ENCODE results near the gene MPHOSPH8.

Gene MPHOSPH8

GRCh38 chr13:19633479-19634255, at the start of gene MPHOSPH8:
Gene MPHOSPH8 (plus strand): TSS chr13:19633659. CDS start chr13:19633749, 90 bp downstream.
- Histone ChIP-seq H3K27me3 (ENCODE audit: control insufficient read depth, insufficient read depth, low read length) (no peaks in the 10 kb centered on the region), H3K9me3 (ENCODE audit: control insufficient read depth, low read depth, low read length) (no peaks in the 10 kb centered on the region), H3K27ac (ENCODE audit: low read length) (no peak within 1 kb of the TSS), H3K36me3 (ENCODE audit: control insufficient read depth, low read depth, low read length) (no peaks in the 10 kb centered on the region), H3K4me3 (ENCODE audit: low read length) (peak within 1 kb of the TSS; percentile 84), H3K9ac (ENCODE audit: low read length) (peak within 1 kb of the TSS; percentile 65), H3K4me1 (ENCODE audit: control insufficient read depth, low read depth, low read length) (peaks cover 3% of the 10 kb centered on the region)

DNA sequence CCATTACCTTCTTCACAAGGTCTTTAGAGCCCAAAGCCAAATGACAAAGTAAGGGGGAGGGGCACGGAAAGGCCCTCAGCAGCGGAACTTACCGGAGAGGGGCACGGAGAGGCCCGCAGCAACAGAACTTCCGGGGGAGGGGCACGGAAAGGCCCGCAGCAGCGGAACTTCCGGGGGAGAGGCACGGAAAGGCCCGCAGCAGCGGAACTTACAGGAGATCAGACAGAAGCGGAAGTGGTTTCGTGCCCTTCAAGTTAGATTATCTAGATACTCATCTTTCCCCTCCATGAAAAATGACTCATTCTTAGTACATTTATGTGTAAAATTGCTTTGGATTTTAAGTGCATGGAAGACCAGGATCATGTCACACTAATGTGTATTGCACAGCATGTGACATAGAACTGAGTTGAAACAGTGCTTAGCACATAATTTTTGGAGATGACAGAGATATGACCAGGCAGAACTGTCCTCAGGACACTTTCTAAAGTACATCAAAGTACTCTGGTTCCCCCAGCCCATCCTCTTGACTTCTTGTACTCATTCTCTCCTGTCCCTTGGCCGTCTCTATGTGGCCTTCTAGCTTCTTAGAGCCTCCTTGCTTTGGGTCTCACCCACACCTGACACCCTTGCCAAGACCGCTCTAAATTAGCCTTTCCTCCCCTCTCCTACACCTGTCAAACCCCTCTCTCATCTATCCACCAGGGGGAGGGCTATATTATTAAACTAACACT, 46.4 kb upstream of the MPHOSPH8 start:
- no peak overlapping the region for H3K9ac ChIP-seq (ENCODE audit: low read length)
- no peaks in the 10 kb centered on the region for H3K4me1 ChIP-seq (ENCODE audit: control insufficient read depth, low read depth, low read length)
- no peak overlapping the region for H3K27ac ChIP-seq (ENCODE audit: low read length)
- peaks cover 28% of the 10 kb centered on the region for H3K9me3 ChIP-seq (ENCODE audit: control insufficient read depth, low read depth, low read length)
- H3K36me3 ChIP-seq (ENCODE audit: control insufficient read depth, low read depth, low read length), result no peaks in the 10 kb centered on the region
- no peaks in the 10 kb centered on the region for H3K27me3 ChIP-seq (ENCODE audit: control insufficient read depth, insufficient read depth, low read length)
- H3K4me3 ChIP-seq (ENCODE audit: low read length), result no peak overlapping the region

DNA sequence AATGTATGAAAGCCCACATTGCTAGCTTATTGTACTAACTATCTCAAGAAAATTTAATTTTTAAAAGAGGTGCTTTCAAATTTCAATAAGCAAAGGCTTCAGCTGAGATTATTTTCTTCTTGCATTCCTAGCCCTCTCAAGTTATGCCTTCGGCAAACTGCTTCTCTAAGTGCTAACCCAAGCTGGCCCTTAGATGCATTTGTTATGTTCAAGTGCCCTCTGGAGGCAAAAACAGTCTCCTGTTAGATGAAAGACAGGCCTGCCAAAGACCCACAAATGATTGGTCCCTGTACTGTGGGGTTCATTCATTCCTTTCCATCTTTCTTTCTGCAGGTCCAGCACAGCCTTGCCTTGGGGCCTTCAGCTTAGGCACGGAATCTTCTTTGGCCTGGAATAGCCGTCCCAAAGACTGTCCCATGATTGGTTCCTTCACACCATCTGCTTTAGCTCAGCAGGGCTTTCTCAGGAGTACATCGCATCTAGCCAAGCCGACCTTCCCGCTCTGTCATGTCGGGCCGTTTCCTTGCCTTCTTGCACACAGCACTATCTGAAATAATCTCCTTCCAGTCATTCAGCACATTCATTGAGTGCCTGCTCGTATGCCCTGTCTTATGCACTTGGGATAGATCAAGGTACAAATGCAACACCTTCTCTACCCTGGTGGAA, 45.7 kb upstream of the MPHOSPH8 start:
- Histone ChIP-seq H3K36me3 (ENCODE audit: control insufficient read depth, low read depth, low read length) (no peaks in the 10 kb centered on the region), H3K9ac (ENCODE audit: low read length) (no peak overlapping the region), H3K27me3 (ENCODE audit: control insufficient read depth, insufficient read depth, low read length) (no peaks in the 10 kb centered on the region), H3K4me3 (ENCODE audit: low read length) (no peak overlapping the region), H3K9me3 (ENCODE audit: control insufficient read depth, low read depth, low read length) (peaks cover 25% of the 10 kb centered on the region), H3K27ac (ENCODE audit: low read length) (no peak overlapping the region), H3K4me1 (ENCODE audit: control insufficient read depth, low read depth, low read length) (no peaks in the 10 kb centered on the region)

- Histone ChIP-seq H3K9ac (ENCODE audit: low read length) (no peak overlapping the region), H3K9me3 (ENCODE audit: control insufficient read depth, low read depth, low read length) (peaks cover 29% of the 10 kb centered on the region), H3K27ac (ENCODE audit: low read length) (no peak overlapping the region), H3K36me3 (ENCODE audit: control insufficient read depth, low read depth, low read length) (no peaks in the 10 kb centered on the region), H3K4me1 (ENCODE audit: control insufficient read depth, low read depth, low read length) (no peaks in the 10 kb centered on the region), H3K27me3 (ENCODE audit: control insufficient read depth, insufficient read depth, low read length) (no peaks in the 10 kb centered on the region), H3K4me3 (ENCODE audit: low read length) (no peak overlapping the region)
Measured at GRCh38 chr13:19589312-19589711, 44.1 kb upstream of the MPHOSPH8 start.

DNA sequence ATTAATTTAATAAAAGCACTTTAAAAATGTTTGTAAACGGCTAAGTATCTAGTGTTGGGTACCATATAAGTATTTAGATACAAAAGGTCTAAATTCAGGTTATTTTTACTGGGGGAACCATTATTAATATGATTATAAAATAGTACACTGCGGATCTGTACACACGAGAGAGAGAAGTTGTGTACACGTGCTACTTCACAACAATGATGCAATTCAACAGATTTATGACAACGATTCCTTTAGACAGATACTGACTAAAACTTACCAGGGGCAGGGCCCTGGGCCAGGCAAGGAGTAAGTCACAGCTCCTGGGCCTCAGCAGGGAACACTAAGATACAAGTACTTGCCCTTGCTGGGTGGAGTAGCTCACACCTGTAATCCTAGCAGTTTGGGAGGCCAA, 43.0 kb upstream of the MPHOSPH8 start:
- Histone ChIP-seq H3K9ac (ENCODE audit: low read length) (no peak overlapping the region), H3K27me3 (ENCODE audit: control insufficient read depth, insufficient read depth, low read length) (no peaks in the 10 kb centered on the region), H3K4me1 (ENCODE audit: control insufficient read depth, low read depth, low read length) (no peaks in the 10 kb centered on the region), H3K36me3 (ENCODE audit: control insufficient read depth, low read depth, low read length) (no peaks in the 10 kb centered on the region), H3K4me3 (ENCODE audit: low read length) (no peak overlapping the region), H3K9me3 (ENCODE audit: control insufficient read depth, low read depth, low read length) (peaks cover 21% of the 10 kb centered on the region), H3K27ac (ENCODE audit: low read length) (no peak overlapping the region)

DNA sequence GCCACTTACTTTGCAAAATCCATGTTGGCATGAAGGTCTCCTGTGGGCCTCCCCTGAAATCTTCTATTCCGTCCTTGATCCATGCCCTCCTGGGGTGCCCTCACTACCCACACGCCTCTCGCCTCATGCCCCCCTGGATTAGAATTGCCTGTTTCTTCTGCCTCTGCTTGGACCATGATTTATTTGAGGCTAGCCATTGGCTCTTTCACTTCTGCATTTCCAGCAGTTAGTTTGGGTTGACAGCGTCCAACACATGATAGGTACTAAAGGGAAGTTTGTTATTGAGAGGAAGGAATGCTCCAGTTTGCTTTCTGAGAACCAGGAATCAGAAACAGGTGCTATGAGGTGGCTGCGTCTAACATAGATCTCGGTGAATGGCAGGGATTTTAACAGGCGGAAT, 41.6 kb upstream of the MPHOSPH8 start:
- H3K9me3 ChIP-seq (ENCODE audit: control insufficient read depth, low read depth, low read length), result peaks cover 21% of the 10 kb centered on the region
- no peaks in the 10 kb centered on the region for H3K4me1 ChIP-seq (ENCODE audit: control insufficient read depth, low read depth, low read length)
- no peak overlapping the region for H3K9ac ChIP-seq (ENCODE audit: low read length)
- no peaks in the 10 kb centered on the region for H3K27me3 ChIP-seq (ENCODE audit: control insufficient read depth, insufficient read depth, low read length)
- H3K4me3 ChIP-seq (ENCODE audit: low read length), result no peak overlapping the region
- no peak overlapping the region for H3K27ac ChIP-seq (ENCODE audit: low read length)
- H3K36me3 ChIP-seq (ENCODE audit: control insufficient read depth, low read depth, low read length), result no peaks in the 10 kb centered on the region

GRCh38 chr13:19592657-19593180, 40.7 kb upstream of the MPHOSPH8 start:
- H3K9me3 ChIP-seq (ENCODE audit: control insufficient read depth, low read depth, low read length), result peaks cover 21% of the 10 kb centered on the region
- H3K27ac ChIP-seq (ENCODE audit: low read length), result no peak overlapping the region
- H3K36me3 ChIP-seq (ENCODE audit: control insufficient read depth, low read depth, low read length), result no peaks in the 10 kb centered on the region
- no peaks in the 10 kb centered on the region for H3K27me3 ChIP-seq (ENCODE audit: control insufficient read depth, insufficient read depth, low read length)
- H3K9ac ChIP-seq (ENCODE audit: low read length), result no peak overlapping the region
- no peak overlapping the region for H3K4me3 ChIP-seq (ENCODE audit: low read length)
- H3K4me1 ChIP-seq (ENCODE audit: control insufficient read depth, low read depth, low read length), result no peaks in the 10 kb centered on the region

GRCh38 chr13:19596086-19596485, 37.4 kb upstream of the MPHOSPH8 start:
- Histone ChIP-seq H3K4me3 (ENCODE audit: low read length) (no peak overlapping the region), H3K9ac (ENCODE audit: low read length) (no peak overlapping the region), H3K27me3 (ENCODE audit: control insufficient read depth, insufficient read depth, low read length) (peaks cover 2% of the 10 kb centered on the region), H3K4me1 (ENCODE audit: control insufficient read depth, low read depth, low read length) (no peaks in the 10 kb centered on the region), H3K36me3 (ENCODE audit: control insufficient read depth, low read depth, low read length) (no peaks in the 10 kb centered on the region), H3K9me3 (ENCODE audit: control insufficient read depth, low read depth, low read length) (peaks cover 16% of the 10 kb centered on the region), H3K27ac (ENCODE audit: low read length) (no peak overlapping the region)

DNA sequence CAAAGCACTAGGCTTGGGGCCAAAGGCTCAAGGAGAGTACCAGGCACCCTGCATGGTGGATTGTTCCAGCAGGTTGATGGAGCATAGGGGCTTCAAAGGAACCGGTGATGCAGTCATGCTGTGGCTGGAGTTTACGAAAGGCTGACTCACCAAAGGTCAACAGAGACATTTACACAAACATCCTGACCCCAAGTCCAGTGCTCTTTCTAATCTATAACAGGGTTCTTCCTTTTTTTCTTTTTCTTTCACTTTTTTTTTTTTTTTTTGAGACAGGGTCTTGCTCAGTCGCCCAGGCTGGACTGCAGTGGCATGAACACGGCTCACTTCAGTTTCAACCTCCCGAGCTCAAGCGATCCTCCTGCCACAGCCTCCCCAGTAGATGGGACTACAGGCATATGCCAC, 36.5 kb upstream of the MPHOSPH8 start:
- H3K9me3 ChIP-seq (ENCODE audit: control insufficient read depth, low read depth, low read length), result peaks cover 7% of the 10 kb centered on the region
- H3K4me1 ChIP-seq (ENCODE audit: control insufficient read depth, low read depth, low read length), result no peaks in the 10 kb centered on the region
- H3K27me3 ChIP-seq (ENCODE audit: control insufficient read depth, insufficient read depth, low read length), result peaks cover 10% of the 10 kb centered on the region
- H3K27ac ChIP-seq (ENCODE audit: low read length), result no peak overlapping the region
- no peak overlapping the region for H3K9ac ChIP-seq (ENCODE audit: low read length)
- H3K36me3 ChIP-seq (ENCODE audit: control insufficient read depth, low read depth, low read length), result no peaks in the 10 kb centered on the region
- no peak overlapping the region for H3K4me3 ChIP-seq (ENCODE audit: low read length)

GRCh38 chr13:19597523-19597922, 35.9 kb upstream of the MPHOSPH8 start:
- H3K9ac ChIP-seq (ENCODE audit: low read length), result no peak overlapping the region
- no peak overlapping the region for H3K4me3 ChIP-seq (ENCODE audit: low read length)
- H3K27ac ChIP-seq (ENCODE audit: low read length), result no peak overlapping the region
- peaks cover 16% of the 10 kb centered on the region for H3K27me3 ChIP-seq (ENCODE audit: control insufficient read depth, insufficient read depth, low read length)
- no peaks in the 10 kb centered on the region for H3K4me1 ChIP-seq (ENCODE audit: control insufficient read depth, low read depth, low read length)
- no peaks in the 10 kb centered on the region for H3K36me3 ChIP-seq (ENCODE audit: control insufficient read depth, low read depth, low read length)
- peaks cover 4% of the 10 kb centered on the region for H3K9me3 ChIP-seq (ENCODE audit: control insufficient read depth, low read depth, low read length)

All from iPS-18a (cell line).